ENCODE data around the gene EGFLAM. TPM values are rescaled to one million over a fixed set of nuclear protein-coding genes. Genes with fewer than 3 reads are reported as not detected.

EGFLAM gene
- total RNA-seq, 1 donor from 2014 or later, result not detected

DNA sequence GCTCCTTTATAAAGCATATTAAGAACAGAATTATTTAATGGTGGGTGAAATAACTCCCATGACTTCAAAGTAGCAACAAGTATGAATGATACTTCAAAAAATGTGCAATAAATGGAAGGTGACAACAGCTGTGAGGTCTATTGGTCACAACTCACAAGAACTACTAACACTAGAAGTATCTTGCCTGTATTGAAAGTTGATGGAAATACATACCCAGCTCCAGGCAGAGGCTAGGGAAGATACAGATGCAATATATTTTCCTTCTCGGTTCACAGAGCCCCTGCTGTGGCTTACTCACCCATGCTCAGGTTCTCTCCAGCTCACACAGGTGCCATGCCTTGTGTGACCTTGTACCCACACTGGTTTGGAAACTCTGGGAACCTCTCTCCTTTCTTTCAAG lies 164.3 kb downstream of the EGFLAM start:
- Mint-ChIP-seq H3K9me3 (no peaks in the 10 kb centered on the region), H3K27me3 (ENCODE audit: low read depth) (peaks cover 8% of the 10 kb centered on the region), H3K27ac (no peak overlapping the region), H3K36me3 (ENCODE audit: low read depth) (no peaks in the 10 kb centered on the region), H3K4me1 (ENCODE audit: low read depth) (peaks cover 4% of the 10 kb centered on the region), H3K4me3 (ENCODE audit: low read depth) (no peak overlapping the region)
- DNase-seq (ENCODE audit: low spot score), result no peak
- intact Hi-C loops (cut with micrococcal nuclease), result no loop called here

GRCh38 chr5:38423276-38424147 lies 165.2 kb downstream of the EGFLAM start:
- Mint-ChIP-seq H3K27ac (no peak overlapping the region), H3K9me3 (no peaks in the 10 kb centered on the region), H3K4me1 (ENCODE audit: low read depth) (peaks cover 4% of the 10 kb centered on the region), H3K4me3 (ENCODE audit: low read depth) (no peak overlapping the region), H3K36me3 (ENCODE audit: low read depth) (no peaks in the 10 kb centered on the region), H3K27me3 (ENCODE audit: low read depth) (peaks cover 10% of the 10 kb centered on the region)
- no peak for DNase-seq (ENCODE audit: low spot score)
- intact Hi-C loops (cut with micrococcal nuclease), result no loop called here

- Mint-ChIP-seq H3K4me1 (ENCODE audit: low read depth) (peaks cover 4% of the 10 kb centered on the region), H3K9me3 (no peaks in the 10 kb centered on the region), H3K36me3 (ENCODE audit: low read depth) (no peaks in the 10 kb centered on the region), H3K27ac (no peak overlapping the region), H3K4me3 (ENCODE audit: low read depth) (no peak overlapping the region), H3K27me3 (ENCODE audit: low read depth) (peaks cover 10% of the 10 kb centered on the region)
- intact Hi-C loops (cut with micrococcal nuclease), result no loop called here
- no peak for DNase-seq (ENCODE audit: low spot score)
Measured at GRCh38 chr5:38424148-38425060, 166.0 kb downstream of the EGFLAM start.

GRCh38 chr5:38426490-38426889 lies 168.1 kb downstream of the EGFLAM start:
- intact Hi-C loops (cut with micrococcal nuclease), result no loop called here
- no peak for DNase-seq (ENCODE audit: low spot score)
- no peaks in the 10 kb centered on the region for H3K9me3 Mint-ChIP-seq
- no peak overlapping the region for H3K4me3 Mint-ChIP-seq (ENCODE audit: low read depth)
- peaks cover 4% of the 10 kb centered on the region for H3K4me1 Mint-ChIP-seq (ENCODE audit: low read depth)
- no peaks in the 10 kb centered on the region for H3K36me3 Mint-ChIP-seq (ENCODE audit: low read depth)
- no peak overlapping the region for H3K27ac Mint-ChIP-seq
- H3K27me3 Mint-ChIP-seq (ENCODE audit: low read depth), result peaks cover 6% of the 10 kb centered on the region

DNA sequence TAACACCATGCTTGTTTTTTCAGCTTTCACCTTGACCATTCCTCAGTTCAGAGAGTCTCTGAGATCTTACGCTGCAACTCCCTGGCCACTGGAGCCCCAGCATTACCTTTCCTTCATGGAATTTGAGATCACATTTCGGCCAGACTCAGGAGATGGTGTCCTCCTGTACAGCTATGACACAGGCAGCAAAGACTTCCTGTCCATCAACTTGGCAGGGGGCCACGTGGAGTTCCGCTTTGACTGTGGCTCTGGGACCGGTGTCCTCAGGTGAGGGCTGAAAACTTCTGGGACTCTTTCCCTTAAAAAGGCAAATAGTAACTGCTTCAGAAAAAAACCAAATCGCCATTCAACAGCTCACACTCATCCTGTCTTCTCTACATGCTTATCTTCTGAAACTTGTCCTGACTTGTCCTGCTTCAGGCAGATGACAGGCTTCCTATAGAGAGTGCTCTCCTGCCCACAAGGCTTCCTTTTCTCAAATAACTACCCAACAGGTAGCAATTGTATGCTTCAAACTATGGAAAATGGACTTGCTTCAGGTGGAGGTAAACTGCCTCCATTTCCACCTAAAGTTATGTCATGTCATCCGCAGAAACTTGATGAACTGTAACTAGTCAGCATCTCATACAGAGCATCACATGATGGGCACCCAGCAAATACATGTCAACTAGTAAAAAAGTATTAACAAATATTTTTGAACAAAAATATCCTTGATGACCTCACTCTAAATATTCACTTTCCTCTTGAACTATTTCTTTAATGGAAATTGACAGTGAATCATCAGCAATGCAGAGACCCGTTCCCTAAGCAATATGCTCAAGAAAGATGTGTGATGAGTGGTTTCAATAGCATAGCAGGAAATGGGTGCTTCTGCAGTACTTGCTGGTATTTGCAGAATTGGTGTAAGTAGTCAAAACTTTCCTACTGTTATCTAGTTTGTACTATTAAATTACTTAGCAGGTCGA lies 168.9 kb downstream of the EGFLAM start:
- no peaks in the 10 kb centered on the region for H3K9me3 Mint-ChIP-seq
- H3K27ac Mint-ChIP-seq, result no peak overlapping the region
- peaks cover 4% of the 10 kb centered on the region for H3K4me1 Mint-ChIP-seq (ENCODE audit: low read depth)
- intact Hi-C loops (cut with micrococcal nuclease), result no loop called here
- no peak overlapping the region for H3K4me3 Mint-ChIP-seq (ENCODE audit: low read depth)
- H3K27me3 Mint-ChIP-seq (ENCODE audit: low read depth), result peaks cover 10% of the 10 kb centered on the region
- no peak for DNase-seq (ENCODE audit: low spot score)
- no peaks in the 10 kb centered on the region for H3K36me3 Mint-ChIP-seq (ENCODE audit: low read depth)

DNA sequence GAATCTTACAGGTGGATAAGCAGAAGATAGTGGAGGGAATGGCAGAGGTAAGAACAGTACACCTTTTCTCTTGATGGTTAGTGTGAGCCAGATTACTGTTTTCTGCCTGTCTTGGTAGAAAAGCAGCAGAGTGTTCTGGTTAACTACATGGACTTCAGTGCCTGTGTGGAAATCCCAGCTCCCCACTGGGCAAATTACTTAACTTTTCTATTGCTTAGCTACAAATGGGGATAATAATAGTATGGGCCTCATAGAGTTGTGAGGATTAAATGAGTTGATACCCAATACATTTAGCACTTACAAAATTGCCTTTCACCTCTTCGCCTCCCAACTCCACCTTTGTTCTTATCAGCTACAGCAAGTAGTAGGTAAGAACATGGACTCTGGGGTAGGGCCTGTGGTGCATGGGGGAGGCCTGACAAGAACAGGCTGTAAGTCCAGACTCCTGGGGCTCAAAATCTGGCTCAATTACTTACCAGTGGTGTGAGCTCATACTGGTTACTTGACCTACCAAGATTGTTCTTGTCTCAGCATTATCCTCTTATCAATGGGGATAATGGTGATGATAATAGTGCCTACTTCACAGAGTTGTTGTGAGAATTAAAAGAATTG lies 173.0 kb downstream of the EGFLAM start:
- no peaks in the 10 kb centered on the region for H3K9me3 Mint-ChIP-seq
- no peak overlapping the region for H3K4me3 Mint-ChIP-seq (ENCODE audit: low read depth)
- no peak overlapping the region for H3K27ac Mint-ChIP-seq
- no peak for DNase-seq (ENCODE audit: low spot score)
- H3K36me3 Mint-ChIP-seq (ENCODE audit: low read depth), result no peaks in the 10 kb centered on the region
- peaks cover 17% of the 10 kb centered on the region for H3K27me3 Mint-ChIP-seq (ENCODE audit: low read depth)
- intact Hi-C loops (cut with micrococcal nuclease), result no loop called here
- H3K4me1 Mint-ChIP-seq (ENCODE audit: low read depth), result peaks cover 4% of the 10 kb centered on the region

DNA sequence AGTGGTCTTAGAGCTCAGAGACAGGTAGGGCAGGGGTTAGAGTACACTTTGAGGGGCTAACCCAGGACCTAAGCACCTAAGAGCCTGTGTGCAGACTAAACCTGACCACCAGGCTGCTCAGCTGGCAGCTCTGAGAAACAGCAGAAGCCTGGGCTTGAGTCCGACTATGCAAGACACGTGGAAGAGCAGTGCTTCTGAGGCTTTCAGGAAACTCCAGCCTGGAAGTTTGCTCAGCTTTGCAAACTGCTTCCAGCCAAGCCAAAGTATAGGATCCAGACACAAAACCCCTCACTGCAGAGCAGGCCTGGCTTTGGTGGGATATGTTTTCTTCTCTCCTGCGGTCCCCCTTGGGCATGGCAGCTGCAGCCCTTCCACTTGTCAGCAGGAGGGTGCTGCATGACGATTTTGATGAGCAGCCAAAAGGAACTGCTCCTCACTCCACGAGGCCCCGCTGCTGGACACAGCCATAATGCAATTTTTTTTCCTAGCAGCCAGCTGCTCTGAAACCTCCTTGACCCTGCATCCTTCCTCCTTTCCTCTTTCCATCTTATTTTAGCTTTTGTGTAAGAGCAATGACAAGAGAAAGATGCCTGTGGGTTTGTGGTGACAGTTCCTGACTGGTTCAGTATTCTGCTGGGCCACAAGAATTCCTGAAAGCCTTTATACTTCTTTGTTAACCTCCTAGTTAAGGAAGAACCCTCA lies 175.0 kb downstream of the EGFLAM start:
- Mint-ChIP-seq H3K27me3 (ENCODE audit: low read depth) (peaks cover 21% of the 10 kb centered on the region), H3K36me3 (ENCODE audit: low read depth) (no peaks in the 10 kb centered on the region), H3K9me3 (no peaks in the 10 kb centered on the region), H3K4me1 (ENCODE audit: low read depth) (no peaks in the 10 kb centered on the region), H3K4me3 (ENCODE audit: low read depth) (no peak overlapping the region), H3K27ac (no peak overlapping the region)
- intact Hi-C loops (cut with micrococcal nuclease), result no loop called here
- no peak for DNase-seq (ENCODE audit: low spot score)

DNA sequence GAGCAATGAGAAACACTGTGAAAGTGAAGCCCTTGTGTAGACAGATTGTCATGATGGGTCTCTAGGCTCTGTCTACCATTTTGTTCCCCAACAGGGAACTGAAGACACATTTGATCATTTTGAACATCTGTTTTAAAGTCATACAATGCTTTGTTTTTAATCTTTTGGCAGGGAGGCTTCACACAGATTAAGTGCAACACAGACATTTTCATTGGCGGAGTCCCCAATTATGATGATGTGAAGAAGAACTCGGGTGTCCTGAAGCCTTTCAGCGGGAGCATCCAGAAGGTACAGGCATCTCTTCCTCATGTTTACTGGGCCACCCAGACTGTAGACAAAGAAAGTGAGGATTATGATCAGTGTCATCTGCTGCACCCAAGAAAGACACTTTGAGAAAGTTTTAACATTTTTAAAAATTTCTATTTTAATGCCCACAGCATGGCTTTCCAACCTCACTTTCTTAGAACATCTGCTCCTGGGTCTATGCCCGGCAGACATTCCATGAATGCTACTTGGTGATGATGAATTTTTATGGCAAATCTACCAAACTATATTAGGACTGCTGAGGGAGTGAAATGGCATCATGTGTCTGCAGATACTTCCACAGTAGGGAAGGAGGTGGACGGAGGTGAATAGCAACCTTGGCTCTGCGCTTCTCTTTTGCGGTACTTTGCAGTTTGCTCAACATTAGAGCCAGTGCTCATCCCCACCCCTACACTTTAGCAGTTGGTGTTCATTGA lies 176.8 kb downstream of the EGFLAM start:
- no peaks in the 10 kb centered on the region for H3K4me1 Mint-ChIP-seq (ENCODE audit: low read depth)
- no peaks in the 10 kb centered on the region for H3K9me3 Mint-ChIP-seq
- H3K4me3 Mint-ChIP-seq (ENCODE audit: low read depth), result no peak overlapping the region
- peaks cover 24% of the 10 kb centered on the region for H3K27me3 Mint-ChIP-seq (ENCODE audit: low read depth)
- H3K27ac Mint-ChIP-seq, result no peak overlapping the region
- intact Hi-C loops (cut with micrococcal nuclease), result no loop called here
- H3K36me3 Mint-ChIP-seq (ENCODE audit: low read depth), result no peaks in the 10 kb centered on the region
- DNase-seq (ENCODE audit: low spot score), result no peak

DNA sequence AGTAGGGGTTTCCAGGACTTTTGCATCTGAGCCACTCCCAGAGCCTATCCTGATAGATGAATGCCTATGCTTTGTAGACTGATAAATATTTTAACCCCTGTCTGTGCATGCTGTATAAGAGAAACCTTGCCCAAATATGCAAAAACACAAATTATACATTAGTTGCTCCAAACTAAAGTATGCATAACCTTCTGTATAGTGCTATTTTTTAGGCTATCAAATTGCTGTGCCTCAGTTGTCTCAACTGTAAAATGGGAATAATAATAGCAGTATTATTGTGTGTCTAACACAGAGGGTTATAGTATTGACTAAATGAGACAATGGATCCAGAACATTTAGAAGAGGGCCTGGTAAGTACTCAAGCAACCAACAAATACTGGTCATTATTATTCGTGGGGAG lies 180.4 kb downstream of the EGFLAM start:
- H3K4me1 Mint-ChIP-seq (ENCODE audit: low read depth), result no peaks in the 10 kb centered on the region
- intact Hi-C loops (cut with micrococcal nuclease), result no loop called here
- no peak overlapping the region for H3K27ac Mint-ChIP-seq
- no peak for DNase-seq (ENCODE audit: low spot score)
- no peaks in the 10 kb centered on the region for H3K36me3 Mint-ChIP-seq (ENCODE audit: low read depth)
- no peak overlapping the region for H3K4me3 Mint-ChIP-seq (ENCODE audit: low read depth)
- peaks cover 24% of the 10 kb centered on the region for H3K27me3 Mint-ChIP-seq (ENCODE audit: low read depth)
- H3K9me3 Mint-ChIP-seq, result no peaks in the 10 kb centered on the region

DNA sequence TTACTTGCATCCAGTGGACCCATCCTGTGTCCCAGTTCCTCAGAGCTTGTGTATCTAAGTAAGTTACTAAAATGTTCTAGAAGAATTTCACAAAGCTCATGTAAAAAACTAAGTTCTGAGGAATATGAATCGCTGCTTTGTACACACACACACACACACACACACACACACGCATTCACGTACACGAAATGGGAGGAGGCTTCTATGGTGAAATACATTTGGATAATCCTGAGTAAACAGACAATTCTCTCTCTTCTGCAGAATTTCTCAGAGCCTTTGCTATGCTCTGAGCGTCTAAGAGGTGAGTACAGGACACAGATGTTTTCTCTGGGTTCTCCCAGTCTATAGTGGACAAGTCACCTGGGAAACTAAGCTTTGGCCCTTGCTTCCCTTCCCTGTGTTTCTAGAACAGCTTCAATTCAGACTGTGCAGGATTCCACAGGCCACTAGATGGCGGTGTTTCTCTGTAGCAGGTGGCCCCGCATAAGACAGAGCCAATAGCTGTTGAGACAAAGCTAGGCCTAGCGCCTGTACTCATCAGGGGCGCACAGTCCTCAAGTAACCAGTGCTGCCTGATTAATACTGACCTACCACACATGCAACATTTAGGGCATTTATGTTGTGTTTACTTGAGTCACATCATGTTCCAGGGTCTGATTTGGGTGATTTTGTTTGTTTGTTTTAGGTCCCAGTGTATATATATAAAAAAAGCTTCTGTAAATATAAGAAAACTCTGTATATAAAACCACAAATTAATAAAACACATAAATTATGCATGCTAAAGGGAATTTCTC lies 183.3 kb downstream of the EGFLAM start:
- H3K27me3 Mint-ChIP-seq (ENCODE audit: low read depth), result peaks cover 30% of the 10 kb centered on the region
- H3K4me1 Mint-ChIP-seq (ENCODE audit: low read depth), result no peaks in the 10 kb centered on the region
- peak; percentile 70 for DNase-seq (ENCODE audit: low spot score)
- H3K36me3 Mint-ChIP-seq (ENCODE audit: low read depth), result no peaks in the 10 kb centered on the region
- H3K4me3 Mint-ChIP-seq (ENCODE audit: low read depth), result no peak overlapping the region
- intact Hi-C loops (cut with micrococcal nuclease), result loop anchor here (1.0 to 2.0 kb wide), 4 partner anchors 115 to 481 kb away; partner anchors contain the start of gene LIFR
- no peaks in the 10 kb centered on the region for H3K9me3 Mint-ChIP-seq
- no peak overlapping the region for H3K27ac Mint-ChIP-seq

- intact Hi-C loops (cut with micrococcal nuclease), result no loop called here
- Mint-ChIP-seq H3K27me3 (ENCODE audit: low read depth) (peaks cover 33% of the 10 kb centered on the region), H3K36me3 (ENCODE audit: low read depth) (no peaks in the 10 kb centered on the region), H3K9me3 (no peaks in the 10 kb centered on the region), H3K27ac (no peak overlapping the region), H3K4me1 (ENCODE audit: low read depth) (no peaks in the 10 kb centered on the region), H3K4me3 (ENCODE audit: low read depth) (no peak overlapping the region)
- no peak for DNase-seq (ENCODE audit: low spot score)
Measured at GRCh38 chr5:38442247-38442573, 183.9 kb downstream of the EGFLAM start.

Data from activated T-helper 2 cell treated with anti-CD3 and anti-CD28 coated beads, Interferon-gamma antibody, Interleukin-2, Interleukin-4, amounts not matched to agents 10 μg/mL and 5 μg/mL and 100 μg/mL, durations not matched to agents 14 hours and 24 hours and 36 hours (primary cell).